ENCODE data around the gene CDH8. TPM values are rescaled to one million over a fixed set of nuclear protein-coding genes. Genes with fewer than 3 reads are reported as not detected.

CDH8 gene
- total and polyA plus RNA-seq, 4 donors, result 0.09 TPM; not detected in 3

- no peaks in the 10 kb centered on the region for H3K27me3 ChIP-seq (ENCODE audit: control insufficient read depth in 4 of 4, insufficient read depth in 4 of 4, low read length in 3 of 4)
- TF ChIP-seq FOXA1 (IDR thresholded peaks at IDR 0.05), result no peak
- no peak for TF ChIP-seq JUND (IDR thresholded peaks at IDR 0.05)
- TF ChIP-seq EGR1 (IDR thresholded peaks at IDR 0.05; ENCODE audit: low read depth in 2 of 2), result no peak
- TF ChIP-seq, protein P1, sequence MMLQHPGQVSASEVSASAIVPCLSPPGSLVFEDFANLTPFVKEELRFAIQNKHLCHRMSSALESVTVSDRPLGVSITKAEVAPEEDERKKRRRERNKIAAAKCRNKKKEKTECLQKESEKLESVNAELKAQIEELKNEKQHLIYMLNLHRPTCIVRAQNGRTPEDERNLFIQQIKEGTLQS (IDR thresholded peaks at IDR 0.05), result no peak
- TF ChIP-seq SP1 (IDR thresholded peaks at IDR 0.05), result no peak
- no peak for TF ChIP-seq TAF1 (conservative IDR thresholded peaks at IDR 0.05)
- TF ChIP-seq, protein P2, sequence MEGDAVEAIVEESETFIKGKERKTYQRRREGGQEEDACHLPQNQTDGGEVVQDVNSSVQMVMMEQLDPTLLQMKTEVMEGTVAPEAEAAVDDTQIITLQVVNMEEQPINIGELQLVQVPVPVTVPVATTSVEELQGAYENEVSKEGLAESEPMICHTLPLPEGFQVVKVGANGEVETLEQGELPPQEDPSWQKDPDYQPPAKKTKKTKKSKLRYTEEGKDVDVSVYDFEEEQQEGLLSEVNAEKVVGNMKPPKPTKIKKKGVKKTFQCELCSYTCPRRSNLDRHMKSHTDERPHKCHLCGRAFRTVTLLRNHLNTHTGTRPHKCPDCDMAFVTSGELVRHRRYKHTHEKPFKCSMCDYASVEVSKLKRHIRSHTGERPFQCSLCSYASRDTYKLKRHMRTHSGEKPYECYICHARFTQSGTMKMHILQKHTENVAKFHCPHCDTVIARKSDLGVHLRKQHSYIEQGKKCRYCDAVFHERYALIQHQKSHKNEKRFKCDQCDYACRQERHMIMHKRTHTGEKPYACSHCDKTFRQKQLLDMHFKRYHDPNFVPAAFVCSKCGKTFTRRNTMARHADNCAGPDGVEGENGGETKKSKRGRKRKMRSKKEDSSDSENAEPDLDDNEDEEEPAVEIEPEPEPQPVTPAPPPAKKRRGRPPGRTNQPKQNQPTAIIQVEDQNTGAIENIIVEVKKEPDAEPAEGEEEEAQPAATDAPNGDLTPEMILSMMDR (IDR thresholded peaks at IDR 0.05; ENCODE audit: low read depth, low read length, missing input control), result no peak
- TF ChIP-seq NR2F2 (IDR thresholded peaks at IDR 0.05), result no peak
- peaks cover 0 to 5% (median 0%) of the 10 kb centered on the region in 4 donors for H3K9me3 ChIP-seq (ENCODE audit: control insufficient read depth in 4 of 4, low read length in 3 of 4)
- no peak for DNase-seq (ENCODE audit: low spot score)
- H3K36me3 ChIP-seq (ENCODE audit: control insufficient read depth in 4 of 4, insufficient read depth in 3 of 4, low read depth in 1 of 4, low read length in 3 of 4), result no peaks in the 10 kb centered on the region
- no peaks in the 10 kb centered on the region for H3K4me1 ChIP-seq (ENCODE audit: control insufficient read depth in 4 of 4, insufficient read depth in 4 of 4, low read length in 3 of 4)
- WGBS, result 83% methylated on average over 1 of the region's 1 CpG
- no peak overlapping the region for H3K9ac ChIP-seq (ENCODE audit: low read depth in 1 of 2, low read length in 2 of 2)
- H3K27ac ChIP-seq (ENCODE audit: low read depth in 1 of 2, low read length in 2 of 2), result no peak overlapping the region
- no peak overlapping the region for H3K4me3 ChIP-seq (ENCODE audit: low read depth in 1 of 3, low read length in 3 of 3)
Observed at GRCh38 chr16:61665512-61665911, 370.7 kb downstream of the CDH8 start.

- no peak overlapping the region for H3K27ac ChIP-seq (ENCODE audit: low read depth in 1 of 2, low read length in 2 of 2)
- no peaks in the 10 kb centered on the region for H3K36me3 ChIP-seq (ENCODE audit: control insufficient read depth in 4 of 4, insufficient read depth in 3 of 4, low read depth in 1 of 4, low read length in 3 of 4)
- H3K27me3 ChIP-seq (ENCODE audit: control insufficient read depth in 4 of 4, insufficient read depth in 4 of 4, low read length in 3 of 4), result no peaks in the 10 kb centered on the region
- TF ChIP-seq GABPA (IDR thresholded peaks at IDR 0.05 in 1 of 2, conservative IDR thresholded peaks at IDR 0.05 in 1 of 2), result no peak
- TF ChIP-seq HNF4A (conservative IDR thresholded peaks at IDR 0.05), result no peak
- no peak for TF ChIP-seq RXRA (IDR thresholded peaks at IDR 0.05)
- no peak for TF ChIP-seq HNF4G (IDR thresholded peaks at IDR 0.05)
- TF ChIP-seq JUND (IDR thresholded peaks at IDR 0.05), result no peak
- TF ChIP-seq, protein P1 (IDR thresholded peaks at IDR 0.05), result no peak
- TF ChIP-seq FOXA1 (IDR thresholded peaks at IDR 0.05), result no peak
- no peak for DNase-seq (ENCODE audit: low spot score)
- H3K4me3 ChIP-seq (ENCODE audit: low read depth in 1 of 3, low read length in 3 of 3), result no peak overlapping the region
- H3K9ac ChIP-seq (ENCODE audit: low read depth in 1 of 2, low read length in 2 of 2), result no peak overlapping the region
- H3K4me1 ChIP-seq (ENCODE audit: control insufficient read depth in 4 of 4, insufficient read depth in 4 of 4, low read length in 3 of 4), result no peaks in the 10 kb centered on the region
- peaks cover 0 to 2% (median 0%) of the 10 kb centered on the region in 4 donors for H3K9me3 ChIP-seq (ENCODE audit: control insufficient read depth in 4 of 4, low read length in 3 of 4)
Observed at GRCh38 chr16:61659936-61660335, 376.3 kb downstream of the CDH8 start.

- WGBS, result 84% methylated on average over 4 of the region's 4 CpGs
- TF ChIP-seq RAD21 (IDR thresholded peaks at IDR 0.05), result no peak
- TF ChIP-seq EGR1 (IDR thresholded peaks at IDR 0.05; ENCODE audit: low read depth in 2 of 2), result no peak
- TF ChIP-seq, protein P3, sequence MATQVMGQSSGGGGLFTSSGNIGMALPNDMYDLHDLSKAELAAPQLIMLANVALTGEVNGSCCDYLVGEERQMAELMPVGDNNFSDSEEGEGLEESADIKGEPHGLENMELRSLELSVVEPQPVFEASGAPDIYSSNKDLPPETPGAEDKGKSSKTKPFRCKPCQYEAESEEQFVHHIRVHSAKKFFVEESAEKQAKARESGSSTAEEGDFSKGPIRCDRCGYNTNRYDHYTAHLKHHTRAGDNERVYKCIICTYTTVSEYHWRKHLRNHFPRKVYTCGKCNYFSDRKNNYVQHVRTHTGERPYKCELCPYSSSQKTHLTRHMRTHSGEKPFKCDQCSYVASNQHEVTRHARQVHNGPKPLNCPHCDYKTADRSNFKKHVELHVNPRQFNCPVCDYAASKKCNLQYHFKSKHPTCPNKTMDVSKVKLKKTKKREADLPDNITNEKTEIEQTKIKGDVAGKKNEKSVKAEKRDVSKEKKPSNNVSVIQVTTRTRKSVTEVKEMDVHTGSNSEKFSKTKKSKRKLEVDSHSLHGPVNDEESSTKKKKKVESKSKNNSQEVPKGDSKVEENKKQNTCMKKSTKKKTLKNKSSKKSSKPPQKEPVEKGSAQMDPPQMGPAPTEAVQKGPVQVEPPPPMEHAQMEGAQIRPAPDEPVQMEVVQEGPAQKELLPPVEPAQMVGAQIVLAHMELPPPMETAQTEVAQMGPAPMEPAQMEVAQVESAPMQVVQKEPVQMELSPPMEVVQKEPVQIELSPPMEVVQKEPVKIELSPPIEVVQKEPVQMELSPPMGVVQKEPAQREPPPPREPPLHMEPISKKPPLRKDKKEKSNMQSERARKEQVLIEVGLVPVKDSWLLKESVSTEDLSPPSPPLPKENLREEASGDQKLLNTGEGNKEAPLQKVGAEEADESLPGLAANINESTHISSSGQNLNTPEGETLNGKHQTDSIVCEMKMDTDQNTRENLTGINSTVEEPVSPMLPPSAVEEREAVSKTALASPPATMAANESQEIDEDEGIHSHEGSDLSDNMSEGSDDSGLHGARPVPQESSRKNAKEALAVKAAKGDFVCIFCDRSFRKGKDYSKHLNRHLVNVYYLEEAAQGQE (IDR thresholded peaks at IDR 0.05), result no peak
- no peak for TF ChIP-seq RXRA (IDR thresholded peaks at IDR 0.05)
- no peak for TF ChIP-seq FOXA2 (IDR thresholded peaks at IDR 0.05)
- no peak for TF ChIP-seq HNF4G (IDR thresholded peaks at IDR 0.05)
- TF ChIP-seq, protein P2 (IDR thresholded peaks at IDR 0.05; ENCODE audit: low read depth, low read length, missing input control), result no peak
- no peak for TF ChIP-seq FOXA1 (IDR thresholded peaks at IDR 0.05)
- TF ChIP-seq ZBTB33 (IDR thresholded peaks at IDR 0.05), result no peak
- no peak for TF ChIP-seq YY1 (IDR thresholded peaks at IDR 0.05)
- no peak for TF ChIP-seq HNF4A (conservative IDR thresholded peaks at IDR 0.05)
- TF ChIP-seq SP1 (IDR thresholded peaks at IDR 0.05), result no peak
- TF ChIP-seq, protein P4, sequence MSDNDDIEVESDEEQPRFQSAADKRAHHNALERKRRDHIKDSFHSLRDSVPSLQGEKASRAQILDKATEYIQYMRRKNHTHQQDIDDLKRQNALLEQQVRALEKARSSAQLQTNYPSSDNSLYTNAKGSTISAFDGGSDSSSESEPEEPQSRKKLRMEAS (IDR thresholded peaks at IDR 0.05), result no peak
- TF ChIP-seq JUND (IDR thresholded peaks at IDR 0.05), result no peak
Observed at GRCh38 chr16:61654962-61655361, 381.3 kb downstream of the CDH8 start.

More at GRCh38 chr16:61654962-61655361, 381.3 kb downstream of the CDH8 start:
- Histone ChIP-seq H3K27me3 (ENCODE audit: control insufficient read depth in 4 of 4, insufficient read depth in 4 of 4, low read length in 3 of 4) (no peaks in the 10 kb centered on the region), H3K36me3 (ENCODE audit: control insufficient read depth in 4 of 4, insufficient read depth in 3 of 4, low read depth in 1 of 4, low read length in 3 of 4) (no peaks in the 10 kb centered on the region), H3K9me3 (ENCODE audit: control insufficient read depth in 4 of 4, low read length in 3 of 4) (no peaks in the 10 kb centered on the region), H3K27ac (ENCODE audit: low read depth in 1 of 2, low read length in 2 of 2) (no peak overlapping the region), H3K4me3 (ENCODE audit: low read depth in 1 of 3, low read length in 3 of 3) (no peak overlapping the region), H3K4me1 (ENCODE audit: control insufficient read depth in 4 of 4, insufficient read depth in 4 of 4, low read length in 3 of 4) (no peaks in the 10 kb centered on the region), H3K9ac (ENCODE audit: low read depth in 1 of 2, low read length in 2 of 2) (no peak overlapping the region)
- DNase-seq (ENCODE audit: low spot score), result no peak
